RCC 7860 (cell line): ENCODE measurements around the gene AP3B2.

Experiments used
- DNase-seq: peaks from one replicate; pipeline ENCODE4 v3.0.0-alpha.2; 2015; ENCODE audit warnings: low spot score
- FAIRE-seq: peaks from 2 replicates; lab custom pipeline; 2012; peaks lifted over from hg19 to GRCh38; lab: Jason Lieb, UNC

The AP3B2 gene

GRCh38 chr15:82699726-82700125 is 9.9 kb downstream of the AP3B2 start:
- FAIRE-seq = no peak

GRCh38 chr15:82698711-82699345 is 10.8 kb downstream of the AP3B2 start:
- FAIRE-seq = no peak
- no peak for DNase-seq

More at GRCh38 chr15:82699726-82700125, 9.9 kb downstream of the AP3B2 start:
- DNase-seq = no peak

GRCh38 chr15:82697735-82698407 is 11.8 kb downstream of the AP3B2 start:
- DNase-seq (no peak), FAIRE-seq (no peak)

DNA sequence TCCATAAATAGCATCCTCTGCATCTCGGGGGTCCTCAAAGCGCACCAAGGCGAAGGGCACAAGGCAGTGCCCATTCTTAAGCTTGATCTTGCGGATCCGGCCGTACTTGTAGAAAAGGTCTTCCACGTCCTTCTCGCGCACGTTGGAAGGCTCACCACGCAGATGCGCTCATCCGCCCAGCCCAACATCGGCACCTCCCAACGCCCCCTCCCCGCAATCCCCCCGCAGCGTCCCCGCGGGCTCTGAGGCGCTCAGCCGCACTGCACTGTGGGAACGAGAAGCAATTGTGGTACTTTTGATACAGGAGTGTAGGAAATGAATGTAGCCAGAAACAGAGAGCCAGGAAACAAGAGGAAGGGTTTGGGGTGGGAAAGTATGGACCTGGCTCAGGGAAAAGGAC is 17.5 kb downstream of the AP3B2 start:
- no peak for FAIRE-seq
- no peak for DNase-seq

DNA sequence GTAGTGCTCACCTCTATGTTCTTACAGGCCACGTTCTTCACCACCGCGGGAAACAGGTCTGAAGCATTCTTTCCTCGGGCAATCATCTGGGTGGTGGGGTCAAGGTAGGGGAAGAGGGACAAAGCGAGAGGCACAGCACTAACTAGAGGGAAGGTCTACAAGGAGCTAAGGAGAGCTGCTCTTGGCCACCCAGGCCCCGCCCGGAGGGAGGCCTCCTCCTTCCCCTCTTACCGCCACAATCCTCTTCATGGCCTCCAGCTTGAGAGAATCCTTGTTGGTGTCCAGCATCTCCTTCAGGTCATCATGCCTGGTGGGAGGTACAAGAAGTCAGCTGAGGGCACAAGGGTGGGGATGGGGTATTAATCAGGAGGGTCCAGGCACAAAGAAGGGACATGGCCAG is 20.5 kb downstream of the AP3B2 start:
- FAIRE-seq (no peak), DNase-seq (no peak)

- no peak for DNase-seq
- no peak for FAIRE-seq
Observed at GRCh38 chr15:82688691-82689090, 21.0 kb downstream of the AP3B2 start.

DNA sequence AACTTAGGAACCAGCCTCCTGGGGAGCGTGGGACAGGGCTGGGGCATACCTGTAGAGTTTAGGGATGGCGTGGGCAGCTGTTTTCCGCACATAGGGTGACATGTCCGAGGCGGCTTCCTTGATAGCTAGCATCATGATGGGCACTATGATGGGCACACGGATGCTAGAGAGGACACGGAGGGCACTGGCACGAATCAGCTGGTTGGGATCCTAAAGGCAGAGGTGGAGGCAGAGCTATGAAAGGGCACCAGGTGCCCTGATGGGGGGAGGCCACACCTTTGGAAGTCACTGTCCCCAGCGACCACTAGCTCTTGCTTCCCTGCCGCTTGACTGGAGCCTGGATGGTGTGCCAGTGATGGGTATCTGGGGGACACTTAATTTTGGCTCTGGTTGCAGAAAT is 28.3 kb downstream of the AP3B2 start:
- DNase-seq (no peak), FAIRE-seq (no peak)

DNA sequence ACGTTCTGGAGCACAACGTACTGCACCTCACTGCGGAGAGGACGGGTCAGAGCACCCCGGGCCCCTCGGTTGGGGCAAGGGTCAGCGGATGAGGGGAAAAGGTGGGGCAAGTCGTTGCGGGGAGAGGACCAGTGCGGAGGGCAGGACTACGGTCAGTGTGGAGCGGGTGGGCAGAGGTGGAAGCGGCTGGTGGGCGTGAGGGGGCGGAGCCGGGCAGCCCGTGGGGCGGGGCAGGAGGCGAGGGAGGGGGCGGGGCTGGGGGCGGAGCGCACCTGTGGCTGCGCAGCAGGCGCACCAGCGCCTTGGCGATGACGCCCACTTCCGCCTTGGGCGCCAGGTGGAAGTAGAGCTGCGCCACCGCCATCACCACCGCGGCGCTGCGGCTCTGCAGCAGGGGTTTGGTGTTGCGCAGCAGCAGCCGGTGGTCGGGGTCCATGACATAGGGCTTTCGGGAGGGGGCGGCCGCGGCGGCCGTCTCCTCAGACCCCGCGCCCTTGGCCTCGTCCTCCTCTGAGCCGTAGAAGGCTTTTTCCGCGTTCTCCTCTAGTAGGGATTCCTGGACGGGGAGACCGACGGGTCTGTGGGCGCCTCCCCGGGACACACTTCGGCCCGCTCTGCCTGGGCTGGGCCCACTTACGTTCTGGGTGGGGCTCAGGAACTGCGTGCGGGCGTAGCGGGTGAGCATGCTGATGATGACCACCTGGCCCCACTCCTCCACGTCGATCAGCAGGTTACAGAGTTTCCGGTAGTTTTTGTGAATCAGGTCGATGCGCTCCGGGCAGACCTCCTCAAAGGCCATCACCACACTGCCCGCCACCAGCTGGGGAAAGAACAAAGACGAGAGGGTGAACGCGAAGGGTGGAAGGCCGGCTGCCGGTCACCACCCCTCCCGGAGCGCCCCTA is 29.2 kb downstream of the AP3B2 start:
- no peak for FAIRE-seq
- DNase-seq = no peak

DNA sequence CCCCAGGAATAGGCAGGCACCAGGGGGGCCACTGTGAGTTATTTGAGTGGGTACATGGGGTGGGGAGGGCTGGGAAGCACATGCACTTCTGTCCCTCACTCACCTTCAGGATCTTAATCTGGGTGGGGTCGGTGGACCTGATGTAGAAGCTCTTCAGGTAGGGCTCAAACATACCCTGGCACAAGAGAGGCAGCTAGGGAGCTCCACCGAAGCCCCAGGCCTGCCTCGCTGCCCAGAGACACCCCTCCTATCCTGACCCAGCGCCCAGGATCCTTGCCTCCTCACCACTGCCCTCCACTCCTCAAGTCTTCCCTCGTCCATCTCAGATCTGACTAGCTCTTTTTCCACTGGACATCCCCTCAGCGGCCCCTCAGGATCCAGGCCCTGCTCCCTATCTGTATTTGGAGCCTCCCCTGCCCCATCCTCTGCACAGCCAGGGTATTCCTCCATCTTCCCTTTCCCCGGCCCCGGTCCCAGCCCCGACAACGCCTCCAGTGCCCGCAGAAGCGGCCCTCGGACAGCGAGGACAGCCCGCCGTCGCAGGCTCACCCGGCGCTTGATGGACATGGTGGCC is 30.0 kb downstream of the AP3B2 start:
- FAIRE-seq (no peak), DNase-seq (no peak)

- DNase-seq = no peak
- FAIRE-seq = no peak
Observed at GRCh38 chr15:82677720-82678323, 31.9 kb downstream of the AP3B2 start.

- no peak for FAIRE-seq
- DNase-seq = no peak
Observed at GRCh38 chr15:82674873-82675272, 34.8 kb downstream of the AP3B2 start.

GRCh38 chr15:82670699-82671098 is 39.0 kb downstream of the AP3B2 start:
- no peak for DNase-seq
- FAIRE-seq = no peak

DNA sequence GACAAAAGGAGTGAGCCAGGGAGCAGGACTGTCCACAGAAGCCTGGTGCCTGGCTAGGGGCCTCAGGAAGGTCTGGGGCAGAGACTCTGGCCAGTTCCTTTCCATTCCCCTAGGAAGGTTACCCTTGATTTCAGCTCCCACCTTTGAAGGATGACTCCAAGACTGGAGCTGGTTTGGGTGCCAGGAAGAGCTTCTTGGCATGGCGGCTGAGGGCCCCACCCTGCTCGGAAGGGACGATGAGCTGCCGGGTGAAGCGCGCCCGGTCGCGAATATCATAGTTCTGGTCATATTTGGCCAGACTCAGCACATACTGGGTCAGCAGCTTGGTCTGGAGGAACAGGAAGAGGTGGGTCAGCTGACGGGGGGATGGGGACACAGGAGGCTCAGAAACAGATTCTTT is 43.1 kb downstream of the AP3B2 start:
- no peak for FAIRE-seq
- no peak for DNase-seq

DNA sequence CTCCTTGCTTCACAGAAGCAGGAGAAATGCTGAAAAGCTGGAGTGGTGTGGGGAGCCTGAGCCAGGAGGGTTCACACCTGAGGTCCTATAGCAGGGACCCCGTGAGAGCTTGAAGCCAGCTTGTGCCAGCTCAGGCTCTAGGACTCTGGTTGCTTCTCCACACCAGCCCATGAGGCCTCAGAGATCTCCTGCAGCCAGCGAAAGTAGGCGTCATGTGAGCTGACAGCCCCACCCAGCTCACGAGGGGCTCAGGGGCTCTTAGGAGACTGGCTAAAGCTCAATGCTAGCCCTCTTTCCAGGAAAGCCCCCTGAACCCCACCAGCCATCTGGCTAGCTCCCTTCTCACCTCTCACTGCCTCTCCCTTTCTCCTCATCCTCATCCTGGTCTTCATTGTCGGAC is 45.7 kb downstream of the AP3B2 start:
- FAIRE-seq (no peak), DNase-seq (no peak)

DNA sequence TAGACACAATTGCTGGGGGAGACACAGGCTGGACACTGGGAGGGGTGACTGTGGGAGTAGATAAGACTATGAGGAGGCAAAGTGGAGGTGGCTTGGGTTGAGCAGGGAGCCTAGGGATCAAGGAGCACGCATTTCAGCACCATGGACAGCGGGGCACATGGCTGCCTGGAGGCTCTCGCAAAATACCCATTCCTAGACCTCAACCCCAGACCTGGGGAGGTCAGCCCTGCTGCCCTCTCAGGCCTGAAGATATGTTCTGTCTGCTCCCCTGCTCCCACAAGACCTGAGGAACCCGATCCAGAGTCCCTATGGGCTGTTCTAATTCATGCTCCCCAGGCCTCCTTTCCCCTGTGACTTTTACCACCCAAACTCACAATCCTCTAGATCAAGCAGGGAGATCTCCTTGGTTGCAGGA is 46.5 kb downstream of the AP3B2 start:
- FAIRE-seq = no peak

GRCh38 chr15:82662641-82663040 is 47.0 kb downstream of the AP3B2 start:
- FAIRE-seq (no peak), DNase-seq (no peak)

More for the DNA sequence above, 46.5 kb downstream of the AP3B2 start:
- DNase-seq = no peak

DNA sequence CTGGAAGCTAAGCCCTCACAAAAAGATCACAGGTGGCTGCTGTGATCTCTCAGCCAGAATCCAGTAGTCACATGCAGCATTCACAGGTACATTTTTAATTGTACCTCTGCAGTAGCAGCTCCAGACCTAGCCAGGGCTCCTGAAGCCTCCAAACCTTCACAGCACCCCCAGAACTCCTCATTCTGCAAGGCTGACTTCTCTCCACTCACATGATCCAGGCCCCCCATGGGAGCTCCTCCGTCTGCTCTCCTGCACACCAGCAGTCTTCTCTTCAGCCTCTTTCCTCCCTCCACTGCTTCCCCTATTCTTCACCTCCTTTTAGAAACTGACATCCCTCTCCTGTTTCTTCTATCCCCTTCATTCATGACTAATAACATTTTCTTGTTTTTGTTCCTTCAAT is 49.3 kb downstream of the AP3B2 start:
- FAIRE-seq (no peak), DNase-seq (no peak)

DNA sequence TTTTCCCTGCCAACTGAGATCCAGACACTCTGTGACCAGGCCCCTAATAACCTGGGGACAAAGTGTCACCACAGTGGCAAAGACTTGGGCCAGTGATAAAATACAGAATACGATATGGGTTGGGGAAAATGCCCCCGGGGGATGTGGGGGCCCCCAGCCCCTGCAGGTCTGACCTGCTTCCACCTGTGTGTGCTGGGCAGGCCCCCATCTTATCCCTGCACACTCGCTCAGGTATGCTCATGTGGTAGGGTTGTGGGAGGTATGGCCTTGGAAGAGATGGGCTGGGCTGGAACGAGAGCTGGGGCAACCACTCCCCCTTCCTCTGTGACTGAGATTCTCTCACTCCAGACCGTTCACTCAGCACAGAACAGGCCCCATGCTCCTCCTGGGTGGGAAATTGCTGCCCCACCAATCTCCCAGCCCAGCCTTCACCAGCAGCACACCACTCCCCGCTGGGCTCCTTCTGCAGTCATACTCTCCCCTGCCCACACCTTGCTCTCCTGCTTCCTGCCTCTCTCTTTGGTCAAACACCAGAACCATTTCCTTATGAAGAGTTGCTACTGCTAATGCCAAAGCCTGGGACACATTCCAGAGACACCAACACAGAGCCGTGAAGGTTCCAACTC is 52.9 kb downstream of the AP3B2 start:
- FAIRE-seq (no peak), DNase-seq (no peak)

- no peak for DNase-seq
- FAIRE-seq = no peak
Observed at GRCh38 chr15:82655606-82656005, 54.1 kb downstream of the AP3B2 start.

DNA sequence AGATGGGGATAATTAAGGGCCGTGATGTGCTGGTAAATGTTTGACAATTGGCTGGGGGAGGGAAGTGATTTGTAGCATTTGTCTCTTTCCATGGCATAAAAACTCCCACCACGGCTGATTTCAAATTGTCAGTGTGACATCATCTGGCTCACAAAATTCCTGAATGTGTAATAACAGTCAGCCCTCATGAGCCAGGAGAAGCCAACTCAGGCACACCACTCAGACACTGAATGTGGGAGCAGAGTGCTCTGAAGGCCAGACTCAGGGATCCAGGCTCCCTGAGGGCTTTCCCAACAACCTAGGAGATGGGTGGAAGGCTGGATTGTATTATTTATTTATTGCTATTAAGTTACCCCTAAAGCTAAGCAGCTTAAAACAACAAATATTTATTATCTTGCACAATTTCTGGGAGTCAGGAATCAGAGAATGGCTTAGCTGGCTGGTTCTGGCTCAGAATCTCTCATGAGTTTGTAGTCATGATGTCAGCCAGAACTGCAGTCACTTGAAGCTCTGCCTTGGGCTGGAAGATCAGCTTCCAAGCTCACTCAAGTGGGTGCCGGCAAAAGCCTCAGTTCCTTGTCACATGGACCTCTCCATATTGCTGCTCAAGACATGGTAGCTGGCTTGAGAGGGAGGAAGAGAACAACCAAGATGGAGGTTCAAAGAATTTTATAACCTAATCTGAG is 56.0 kb downstream of the AP3B2 start:
- no peak for FAIRE-seq
- no peak for DNase-seq
